D341Med (cell line): ENCODE data around the gene KCNE4.
"Not testable (repeated sequence)": the region's sequence is repeated elsewhere in the genome, so short reads cannot be mapped to it uniquely, and the experiment has no call there.

Experiments used
- DNase-seq: peaks from one replicate; pipeline ENCODE4 v3.0.0; 2012; ENCODE audit warnings: low spot score

Gene KCNE4

GRCh38 chr2:223058952-223059716, 7.1 kb downstream of the KCNE4 start:
- DNase-seq = no peak

- no peak for DNase-seq
Observed at GRCh38 chr2:223060201-223060825, 8.3 kb downstream of the KCNE4 start.

- DNase-seq = no peak
Observed at GRCh38 chr2:223062396-223062795, 10.4 kb downstream of the KCNE4 start.

GRCh38 chr2:223065107-223065506, 13.1 kb downstream of the KCNE4 start:
- no peak for DNase-seq

GRCh38 chr2:223066721-223067120, 14.7 kb downstream of the KCNE4 start:
- no peak for DNase-seq

- DNase-seq = no peak
Observed at GRCh38 chr2:223068071-223068470, 16.1 kb downstream of the KCNE4 start.

GRCh38 chr2:223069465-223069864, 17.5 kb downstream of the KCNE4 start:
- DNase-seq = no peak

- DNase-seq = no peak
Observed at GRCh38 chr2:223069988-223070387, 18.0 kb downstream of the KCNE4 start.

- DNase-seq = no peak
Observed at GRCh38 chr2:223071139-223071538, 19.1 kb downstream of the KCNE4 start.

GRCh38 chr2:223072826-223073225, 20.8 kb downstream of the KCNE4 start:
- no peak for DNase-seq

GRCh38 chr2:223075301-223076270, 23.6 kb downstream of the KCNE4 start:
- no peak for DNase-seq

- no peak for DNase-seq
Observed at GRCh38 chr2:223076573-223076972, 24.6 kb downstream of the KCNE4 start.

GRCh38 chr2:223078482-223078881, 26.5 kb downstream of the KCNE4 start:
- no peak for DNase-seq

GRCh38 chr2:223079378-223079777, 27.4 kb downstream of the KCNE4 start:
- DNase-seq = no peak

GRCh38 chr2:223079925-223080324, 27.9 kb downstream of the KCNE4 start:
- no peak for DNase-seq

GRCh38 chr2:223080790-223081360, 28.9 kb downstream of the KCNE4 start:
- not testable (repeated sequence) for DNase-seq

GRCh38 chr2:223081789-223082188, 29.8 kb downstream of the KCNE4 start:
- DNase-seq = no peak

- DNase-seq = no peak
Observed at GRCh38 chr2:223082706-223083105, 30.7 kb downstream of the KCNE4 start.

- DNase-seq = no peak
Observed at GRCh38 chr2:223083402-223084070, 31.5 kb downstream of the KCNE4 start.

GRCh38 chr2:223084873-223085272, 32.9 kb downstream of the KCNE4 start:
- no peak for DNase-seq

- DNase-seq = no peak
Observed at GRCh38 chr2:223086370-223086981, 34.5 kb downstream of the KCNE4 start.
